ENCODE results near the gene SYNGR4. TPM values are rescaled to one million over a fixed set of nuclear protein-coding genes. Genes with fewer than 3 reads are reported as not detected.
"Not testable (repeated sequence)": the region's sequence is repeated elsewhere in the genome, so short reads cannot be mapped to it uniquely, and the experiment has no call there.

SYNGR4 gene
- total RNA-seq, 1 donor from 2014 or later: not detected

GRCh38 chr19:48385461-48386087 lies 21.4 kb downstream of the SYNGR4 start:
- peaks cover 75% of the 10 kb centered on the region for H3K36me3 Mint-ChIP-seq (ENCODE audit: low read depth)
- H3K27ac Mint-ChIP-seq: no peak overlapping the region
- ChIA-PET POLR2A (no interaction called here), CTCF (no interaction called here)
- intact Hi-C loops (cut with micrococcal nuclease): no loop called here
- ATAC-seq (ENCODE audit: low read depth) (no peak), DNase-seq (no peak)
- H3K9me3 Mint-ChIP-seq: no peaks in the 10 kb centered on the region
- no peaks in the 10 kb centered on the region for H3K27me3 Mint-ChIP-seq
- peaks cover 7% of the 10 kb centered on the region for H3K4me1 Mint-ChIP-seq
- no peak overlapping the region for H3K4me3 Mint-ChIP-seq
- no peak for TF ChIP-seq CTCF (IDR thresholded peaks at IDR 0.05)

GRCh38 chr19:48386981-48387380 lies 22.8 kb downstream of the SYNGR4 start:
- no peak for TF ChIP-seq CTCF (IDR thresholded peaks at IDR 0.05)
- CTCF ChIA-PET: no interaction called here
- ATAC-seq (ENCODE audit: low read depth): no peak
- Mint-ChIP-seq H3K4me1 (peaks cover 14% of the 10 kb centered on the region), H3K27ac (no peak overlapping the region), H3K36me3 (ENCODE audit: low read depth) (peaks cover 72% of the 10 kb centered on the region), H3K27me3 (no peaks in the 10 kb centered on the region), H3K4me3 (no peak overlapping the region), H3K9me3 (no peaks in the 10 kb centered on the region)
- no peak for DNase-seq
- POLR2A ChIA-PET: interaction anchor here (0.6 kb wide), 2 partner anchors 12 to 37 kb away, joined by 3 to 4 read pairs; no protein-coding TSS in a partner anchor
- intact Hi-C loops (cut with micrococcal nuclease): no loop called here

- Mint-ChIP-seq H3K4me3 (peak overlapping the region; percentile 96), H3K4me1 (peaks cover 30% of the 10 kb centered on the region), H3K9me3 (no peaks in the 10 kb centered on the region), H3K27ac (peak overlapping the region; percentile 88), H3K36me3 (ENCODE audit: low read depth) (peaks cover 38% of the 10 kb centered on the region), H3K27me3 (peaks cover 11% of the 10 kb centered on the region)
- CTCF ChIA-PET: interaction anchor here (1.1 to 2.2 kb wide), 11 partner anchors 11 to 221 kb away, joined by 3 to 22 read pairs (median 5); partner anchors contain the start of genes SYNGR4 and TMEM143
- POLR2A ChIA-PET: interaction anchor here (0.5 to 2.1 kb wide), 10 partner anchors 13 to 490 kb away, joined by 3 to 30 read pairs (median 8); partner anchors contain the start of genes RPL18, SPHK2, SYNGR4 and TMEM143
- peak; percentile 57 for DNase-seq
- TF ChIP-seq CTCF (IDR thresholded peaks at IDR 0.05): no peak
- ATAC-seq (ENCODE audit: low read depth): peak; percentile 74
- intact Hi-C loops (cut with micrococcal nuclease): loop anchor here (1.0 to 5.0 kb wide), 7 partner anchors 26 to 194 kb away; partner anchors contain the start of genes CYTH2, GRWD1, LMTK3 and SYNGR4
These were observed 26.3 kb downstream of the SYNGR4 start for GRCh38 chr19:48390188-48391099.

- H3K27me3 Mint-ChIP-seq: peaks cover 19% of the 10 kb centered on the region
- intact Hi-C loops (cut with micrococcal nuclease): loop anchor here (1.0 to 5.0 kb wide), 5 partner anchors 54 to 121 kb away; partner anchors contain the start of genes CYTH2, GRWD1 and LMTK3
- H3K36me3 Mint-ChIP-seq (ENCODE audit: low read depth): peaks cover 29% of the 10 kb centered on the region
- peaks cover 35% of the 10 kb centered on the region for H3K4me1 Mint-ChIP-seq
- ATAC-seq (ENCODE audit: low read depth): peak; percentile 84
- no peaks in the 10 kb centered on the region for H3K9me3 Mint-ChIP-seq
- H3K4me3 Mint-ChIP-seq: peak within 1 kb of the TSS; percentile 96
- H3K27ac Mint-ChIP-seq: peak within 1 kb of the TSS; percentile 88
- peak; percentile 83 for DNase-seq
- POLR2A ChIA-PET: interaction anchor here (0.6 to 2.1 kb wide), 14 partner anchors 9 to 894 kb away, joined by 3 to 30 read pairs (median 5); partner anchors contain the start of genes GRWD1, RPL18, SPHK2 and SYNGR4
- TF ChIP-seq CTCF (IDR thresholded peaks at IDR 0.05): peak; percentile 51
- CTCF ChIA-PET: interaction anchor here (0.8 to 2.2 kb wide), 16 partner anchors 10 to 220 kb away, joined by 3 to 22 read pairs (median 5); partner anchors contain the start of genes SYNGR4 and TMEM143
These were observed 27.2 kb downstream of the SYNGR4 start, which contains the start of gene KDELR1 for GRCh38 chr19:48391100-48392005. Gene KDELR1, minus strand, starts transcription at chr19:48391551. Its CDS starts 193 bp downstream, at chr19:48391358.

- Mint-ChIP-seq H3K4me3 (peak overlapping the region; percentile 96), H3K27me3 (peaks cover 19% of the 10 kb centered on the region), H3K4me1 (peaks cover 35% of the 10 kb centered on the region), H3K36me3 (ENCODE audit: low read depth) (peaks cover 25% of the 10 kb centered on the region)
- not testable (repeated sequence) for DNase-seq; H3K27ac Mint-ChIP-seq; ATAC-seq (ENCODE audit: low read depth); H3K9me3 Mint-ChIP-seq
- ChIA-PET CTCF (interaction anchor here (0.8 to 2.2 kb wide), 15 partner anchors 9 to 219 kb away, joined by 3 to 22 read pairs (median 5); partner anchors contain the start of genes SYNGR4 and TMEM143), POLR2A (interaction anchor here (0.7 to 2.1 kb wide), 11 partner anchors 8 to 227 kb away, joined by 3 to 30 read pairs (median 5); partner anchors contain the start of genes GRWD1, RPL18, SPHK2 and SYNGR4)
- intact Hi-C loops (cut with micrococcal nuclease): loop anchor here (5.0 kb wide), 2 partner anchors 60 to 120 kb away; partner anchors contain the start of gene LMTK3
These were observed 27.8 kb downstream of the SYNGR4 start for GRCh38 chr19:48392006-48392344.

Data from activated B cell treated with CpG ODN at 0.5 μM for 24 hours (primary cell).